GM12801 (cell line): Measurements from ENCODE around the gene PARL.

Experiments used
- CTCF ChIP-seq: IDR thresholded peaks from one replicate; pipeline ENCODE4 v1.5.1; 2011; ENCODE audit warnings: control low read depth; ENCODE audit not compliant: insufficient read length; ENCODE audit errors: extremely low read depth

The PARL gene

GRCh38 chr3:183892610-183893214 is 8.0 kb upstream of the PARL start:
- TF ChIP-seq CTCF = no peak

GRCh38 chr3:183885766-183886165 is 1.1 kb upstream of the PARL start:
- no peak for TF ChIP-seq CTCF

GRCh38 chr3:183884097-183884426 is 618 bp downstream of the PARL start:
- TF ChIP-seq CTCF = no peak

GRCh38 chr3:183883291-183884096 is 1.2 kb downstream of the PARL start:
- TF ChIP-seq CTCF = no peak

- no peak for TF ChIP-seq CTCF
These were observed 4.6 kb downstream of the PARL start for GRCh38 chr3:183880121-183880520.

- TF ChIP-seq CTCF = no peak
These were observed 5.4 kb downstream of the PARL start for GRCh38 chr3:183879243-183879642.

- TF ChIP-seq CTCF = no peak
These were observed 6.6 kb downstream of the PARL start for GRCh38 chr3:183878071-183878470.
